ENCODE data around the gene MSI2.

DNA sequence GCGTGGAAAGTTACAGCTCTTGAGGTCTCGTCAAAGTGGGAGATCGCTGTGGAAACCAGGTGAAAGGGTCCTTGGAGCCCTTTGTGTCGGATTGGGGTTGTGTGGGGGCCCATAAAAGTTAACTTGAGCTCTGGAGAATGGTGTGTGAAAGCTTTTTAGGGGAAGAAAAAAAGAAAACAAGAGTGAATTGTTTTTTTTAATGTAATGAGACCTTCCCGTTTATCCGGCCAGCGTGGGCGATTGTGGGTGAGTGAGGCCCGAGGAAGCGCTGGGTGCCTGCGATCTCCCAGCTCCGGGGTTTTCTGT lies 150.6 kb downstream of the MSI2 start:
- TF ChIP-seq, protein P1, sequence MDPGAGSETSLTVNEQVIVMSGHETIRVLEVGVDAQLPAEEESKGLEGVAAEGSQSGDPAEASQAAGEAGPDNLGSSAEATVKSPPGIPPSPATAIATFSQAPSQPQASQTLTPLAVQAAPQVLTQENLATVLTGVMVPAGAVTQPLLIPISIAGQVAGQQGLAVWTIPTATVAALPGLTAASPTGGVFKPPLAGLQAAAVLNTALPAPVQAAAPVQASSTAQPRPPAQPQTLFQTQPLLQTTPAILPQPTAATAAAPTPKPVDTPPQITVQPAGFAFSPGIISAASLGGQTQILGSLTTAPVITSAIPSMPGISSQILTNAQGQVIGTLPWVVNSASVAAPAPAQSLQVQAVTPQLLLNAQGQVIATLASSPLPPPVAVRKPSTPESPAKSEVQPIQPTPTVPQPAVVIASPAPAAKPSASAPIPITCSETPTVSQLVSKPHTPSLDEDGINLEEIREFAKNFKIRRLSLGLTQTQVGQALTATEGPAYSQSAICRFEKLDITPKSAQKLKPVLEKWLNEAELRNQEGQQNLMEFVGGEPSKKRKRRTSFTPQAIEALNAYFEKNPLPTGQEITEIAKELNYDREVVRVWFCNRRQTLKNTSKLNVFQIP (CRISPR knock-in tag; IDR thresholded peaks at IDR 0.05; ENCODE audit: borderline replicate concordance, low read depth) = no peak
- TF ChIP-seq ZC3H10 (CRISPR knock-in tag; IDR thresholded peaks at IDR 0.05) = no peak
- TF ChIP-seq ZFP30 (CRISPR knock-in tag; IDR thresholded peaks at IDR 0.05) = no peak
- no peak for TF ChIP-seq ZFP3 (CRISPR knock-in tag; IDR thresholded peaks at IDR 0.05)
- TF ChIP-seq ARNTL (CRISPR knock-in tag; IDR thresholded peaks at IDR 0.05; ENCODE audit: borderline replicate concordance, low read depth) = no peak
- no peak for TF ChIP-seq PATZ1 (CRISPR knock-in tag; IDR thresholded peaks at IDR 0.05; ENCODE audit: borderline replicate concordance)
- TF ChIP-seq ISL1 (CRISPR knock-in tag; IDR thresholded peaks at IDR 0.05) = no peak
- TF ChIP-seq ZNF8 (CRISPR knock-in tag; IDR thresholded peaks at IDR 0.05) = no peak
- TF ChIP-seq BACH2 (CRISPR knock-in tag; IDR thresholded peaks at IDR 0.05; ENCODE audit: borderline replicate concordance) = no peak
- TF ChIP-seq, protein P2, sequence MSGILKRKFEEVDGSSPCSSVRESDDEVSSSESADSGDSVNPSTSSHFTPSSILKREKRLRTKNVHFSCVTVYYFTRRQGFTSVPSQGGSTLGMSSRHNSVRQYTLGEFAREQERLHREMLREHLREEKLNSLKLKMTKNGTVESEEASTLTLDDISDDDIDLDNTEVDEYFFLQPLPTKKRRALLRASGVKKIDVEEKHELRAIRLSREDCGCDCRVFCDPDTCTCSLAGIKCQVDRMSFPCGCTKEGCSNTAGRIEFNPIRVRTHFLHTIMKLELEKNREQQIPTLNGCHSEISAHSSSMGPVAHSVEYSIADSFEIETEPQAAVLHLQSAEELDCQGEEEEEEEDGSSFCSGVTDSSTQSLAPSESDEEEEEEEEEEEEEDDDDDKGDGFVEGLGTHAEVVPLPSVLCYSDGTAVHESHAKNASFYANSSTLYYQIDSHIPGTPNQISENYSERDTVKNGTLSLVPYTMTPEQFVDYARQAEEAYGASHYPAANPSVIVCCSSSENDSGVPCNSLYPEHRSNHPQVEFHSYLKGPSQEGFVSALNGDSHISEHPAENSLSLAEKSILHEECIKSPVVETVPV (CRISPR knock-in tag; IDR thresholded peaks at IDR 0.05) = no peak
- TF ChIP-seq PPARA (CRISPR knock-in tag; IDR thresholded peaks at IDR 0.05; ENCODE audit: borderline replicate concordance) = no peak
- TF ChIP-seq RARB (CRISPR knock-in tag; IDR thresholded peaks at IDR 0.05) = no peak
- no peak for TF ChIP-seq ZNF70 (CRISPR knock-in tag; IDR thresholded peaks at IDR 0.05)
